ENCODE measurements around the gene HDAC5.
"Not testable (repeated sequence)": the region's sequence is repeated elsewhere in the genome, so short reads cannot be mapped to it uniquely, and the experiment has no call there.

The HDAC5 gene

DNA sequence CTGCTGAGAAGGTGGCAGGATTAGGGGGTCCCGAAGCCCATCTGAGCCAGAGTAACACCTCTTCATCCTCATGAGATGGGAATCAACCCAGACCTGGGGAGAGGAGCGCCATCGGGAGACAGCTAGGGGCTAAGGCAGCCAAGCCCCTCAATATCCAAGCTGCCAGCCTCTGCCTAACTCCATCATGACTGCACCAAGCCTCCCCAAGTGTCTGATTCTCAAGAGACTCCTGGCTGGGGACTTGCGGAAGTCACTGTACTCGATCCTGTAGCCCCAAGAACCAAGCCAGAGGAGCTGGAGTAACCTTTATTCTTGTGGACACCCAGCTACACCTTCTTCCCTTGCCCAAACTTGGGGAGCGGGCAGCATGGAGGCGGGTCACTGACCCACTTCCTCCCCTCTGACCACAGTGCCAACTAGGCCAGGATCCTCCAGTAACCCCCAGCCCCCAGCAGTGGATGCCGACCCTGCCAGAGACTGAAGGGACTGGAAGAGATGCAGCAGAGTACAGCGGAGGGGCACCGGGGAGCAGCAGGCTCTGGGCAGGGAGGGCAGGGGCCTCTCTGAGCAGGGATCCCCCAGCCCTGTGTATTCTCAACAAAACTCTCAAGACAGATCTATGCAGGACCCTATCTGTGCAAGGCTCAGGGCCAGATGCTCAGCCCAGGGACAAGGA, 13.3 kb downstream of the HDAC5 start:
- Histone ChIP-seq H3K36me3 (ENCODE audit: insufficient read depth, low read length) (no peaks in the 10 kb centered on the region; the same call in 1 of the 2 replicates), H3K9me3 (ENCODE audit: low read depth, low read length) (no peaks in the 10 kb centered on the region), H3K9ac (ENCODE audit: insufficient read length) (peak overlapping the region; percentile 57), H3K4me3 (peak overlapping the region; percentile 77), H3K27ac (no peak overlapping the region)
- TF ChIP-seq EZH2 (IDR thresholded peaks at IDR 0.05) (no peak), POLR2AphosphoS5 (IDR thresholded peaks at IDR 0.05; ENCODE audit: borderline replicate concordance, low read depth, low read length) (no peak), FOXP2 (optimal IDR thresholded peaks at IDR 0.05; ENCODE audit: control extremely low read depth, extremely low read length, insufficient read depth) (no peak)
- DNase-seq (ENCODE audit: low read depth, low spot score), result no peak

DNA sequence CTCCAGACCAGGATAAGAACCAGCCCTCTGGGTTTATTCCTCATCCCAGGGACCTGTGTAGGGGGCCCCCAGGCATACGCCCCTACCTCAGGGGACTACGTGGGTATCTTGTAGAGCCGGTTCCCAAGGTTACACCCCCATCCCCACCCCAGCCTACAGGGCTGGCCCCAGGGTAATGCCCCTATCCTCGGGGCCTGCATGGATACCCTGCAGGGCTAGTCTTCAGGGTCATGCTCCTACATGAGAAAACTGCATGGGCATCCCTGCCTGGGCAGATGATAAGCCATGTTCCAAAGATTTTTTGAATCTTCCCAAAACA, 14.2 kb downstream of the HDAC5 start:
- Histone ChIP-seq H3K27ac (no peak overlapping the region), H3K36me3 (ENCODE audit: insufficient read depth, low read length) (no peaks in the 10 kb centered on the region)
- TF ChIP-seq EZH2 (IDR thresholded peaks at IDR 0.05) (no peak), FOXP2 (optimal IDR thresholded peaks at IDR 0.05; ENCODE audit: control extremely low read depth, extremely low read length, insufficient read depth) (no peak), POLR2AphosphoS5 (IDR thresholded peaks at IDR 0.05; ENCODE audit: borderline replicate concordance, low read depth, low read length) (no peak)

DNA sequence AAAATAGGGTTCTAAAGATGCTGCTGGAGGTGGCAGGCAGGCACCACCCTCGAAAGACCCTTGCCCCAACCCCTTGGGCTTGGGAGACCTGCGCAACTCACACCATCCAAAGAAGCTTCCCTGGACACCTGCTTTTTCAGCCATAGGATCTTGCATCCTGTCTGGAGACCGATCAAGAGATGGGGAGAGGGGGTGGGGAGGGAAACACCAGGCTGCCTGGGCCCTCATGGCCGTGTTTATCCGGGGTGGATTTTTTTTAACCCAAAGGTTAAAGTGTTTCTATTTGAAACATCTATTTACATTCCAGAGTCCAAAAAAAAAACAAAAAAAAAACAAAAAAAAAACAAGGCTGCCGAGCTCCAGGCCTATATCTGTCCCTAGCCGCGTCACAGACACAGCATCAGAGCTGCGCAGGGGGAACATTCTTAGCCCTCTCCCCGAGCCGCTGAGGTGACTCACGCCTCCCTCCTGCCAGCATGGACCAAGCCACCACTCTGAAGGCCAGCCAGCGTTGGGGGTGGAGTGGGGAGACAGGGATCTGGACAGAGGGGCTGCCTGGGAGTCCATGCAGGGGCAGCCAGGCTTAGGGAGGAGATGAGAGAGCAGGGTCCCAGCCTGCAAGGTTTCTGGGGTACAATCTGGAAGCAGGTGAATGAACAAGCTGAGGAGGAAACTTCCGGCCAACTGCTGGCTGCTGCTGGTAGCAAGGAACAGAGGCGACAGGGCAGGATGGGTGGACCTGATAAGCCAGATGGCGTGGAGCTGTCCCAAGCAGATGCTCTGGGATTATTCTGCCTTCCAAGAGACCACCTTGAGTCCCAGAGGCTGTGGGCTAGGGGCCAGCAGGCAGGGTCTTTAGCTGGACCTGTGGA, 14.8 kb downstream of the HDAC5 start:
- no peak for DNase-seq (ENCODE audit: low read depth, low spot score)
- H3K4me3 ChIP-seq, result no peak overlapping the region
- no peaks in the 10 kb centered on the region for H3K36me3 ChIP-seq (ENCODE audit: insufficient read depth, low read length)
- H3K27ac ChIP-seq, result no peak overlapping the region
- H3K9me3 ChIP-seq (ENCODE audit: low read depth, low read length), result no peaks in the 10 kb centered on the region
- TF ChIP-seq POLR2AphosphoS5 (IDR thresholded peaks at IDR 0.05; ENCODE audit: borderline replicate concordance, low read depth, low read length), result no peak
- TF ChIP-seq FOXP2 (optimal IDR thresholded peaks at IDR 0.05; ENCODE audit: control extremely low read depth, extremely low read length, insufficient read depth), result no peak
- TF ChIP-seq EZH2 (IDR thresholded peaks at IDR 0.05), result no peak
- H3K9ac ChIP-seq (ENCODE audit: insufficient read length), result no peak overlapping the region

More for the DNA sequence above, 14.2 kb downstream of the HDAC5 start:
- Histone ChIP-seq H3K4me3 (no peak overlapping the region), H3K9ac (ENCODE audit: insufficient read length) (no peak overlapping the region), H3K9me3 (ENCODE audit: low read depth, low read length) (no peaks in the 10 kb centered on the region)
- no peak for DNase-seq (ENCODE audit: low read depth, low spot score)

DNA sequence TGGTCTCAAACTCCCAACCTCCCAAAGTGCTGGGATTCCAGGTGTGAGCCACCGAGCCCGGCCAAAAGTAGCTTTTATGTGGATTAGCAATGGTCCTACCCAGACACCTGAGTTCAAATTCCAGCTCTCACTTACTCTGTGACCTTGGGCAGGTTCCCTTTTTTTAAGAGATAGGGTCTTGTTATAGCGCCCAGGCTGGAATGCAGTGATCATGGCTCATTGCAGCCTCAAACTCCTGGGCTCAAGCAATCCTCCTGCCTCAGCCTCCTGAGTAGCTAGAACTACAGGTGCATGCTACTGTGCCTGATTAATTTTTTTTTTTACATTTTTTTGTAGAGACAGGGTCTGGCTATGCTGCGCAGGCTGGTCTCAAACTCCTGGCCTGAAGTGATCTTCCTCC, 16.6 kb downstream of the HDAC5 start:
- no peak overlapping the region for H3K9ac ChIP-seq (ENCODE audit: insufficient read length)
- TF ChIP-seq FOXP2 (optimal IDR thresholded peaks at IDR 0.05; ENCODE audit: control extremely low read depth, extremely low read length, insufficient read depth) (no peak), EZH2 (IDR thresholded peaks at IDR 0.05) (no peak)
- H3K36me3 ChIP-seq (ENCODE audit: insufficient read depth, low read length), result peaks cover 3% of the 10 kb centered on the region; the same call in 1 of the 2 replicates
- no peak overlapping the region for H3K27ac ChIP-seq
- DNase-seq (ENCODE audit: low read depth, low spot score), result no peak
- no peaks in the 10 kb centered on the region for H3K9me3 ChIP-seq (ENCODE audit: low read depth, low read length)
- H3K4me3 ChIP-seq, result no peak overlapping the region

DNA sequence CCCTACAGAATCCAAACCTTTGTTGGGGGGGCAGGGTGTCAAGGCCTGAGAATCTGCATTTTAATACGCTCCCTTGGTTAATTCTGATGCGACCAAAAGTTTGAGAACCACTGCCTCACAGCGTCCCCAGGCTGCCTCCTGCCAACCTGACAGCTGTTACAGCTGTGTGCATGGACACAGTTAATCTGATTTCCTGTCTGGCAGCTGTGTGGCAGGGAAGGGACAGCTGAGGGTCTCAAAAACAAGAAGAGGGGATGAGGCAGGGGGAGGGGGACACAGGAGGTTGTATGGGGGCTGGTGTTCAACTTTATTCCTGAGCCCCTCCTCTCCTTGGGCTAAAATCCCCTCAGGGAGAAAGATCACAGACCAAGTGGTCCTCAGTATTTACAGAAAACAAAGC, 17.5 kb downstream of the HDAC5 start:
- H3K9ac ChIP-seq (ENCODE audit: insufficient read length), result no peak overlapping the region
- TF ChIP-seq EZH2 (IDR thresholded peaks at IDR 0.05) (no peak), FOXP2 (optimal IDR thresholded peaks at IDR 0.05; ENCODE audit: control extremely low read depth, extremely low read length, insufficient read depth) (no peak), POLR2AphosphoS5 (IDR thresholded peaks at IDR 0.05; ENCODE audit: borderline replicate concordance, low read depth, low read length) (no peak)
- H3K4me3 ChIP-seq, result no peak overlapping the region
- no peak overlapping the region for H3K27ac ChIP-seq
- DNase-seq (ENCODE audit: low read depth, low spot score), result no peak
- no peaks in the 10 kb centered on the region for H3K9me3 ChIP-seq (ENCODE audit: low read depth, low read length)
- peaks cover 3% of the 10 kb centered on the region; the same call in 1 of the 2 replicates for H3K36me3 ChIP-seq (ENCODE audit: insufficient read depth, low read length)

DNA sequence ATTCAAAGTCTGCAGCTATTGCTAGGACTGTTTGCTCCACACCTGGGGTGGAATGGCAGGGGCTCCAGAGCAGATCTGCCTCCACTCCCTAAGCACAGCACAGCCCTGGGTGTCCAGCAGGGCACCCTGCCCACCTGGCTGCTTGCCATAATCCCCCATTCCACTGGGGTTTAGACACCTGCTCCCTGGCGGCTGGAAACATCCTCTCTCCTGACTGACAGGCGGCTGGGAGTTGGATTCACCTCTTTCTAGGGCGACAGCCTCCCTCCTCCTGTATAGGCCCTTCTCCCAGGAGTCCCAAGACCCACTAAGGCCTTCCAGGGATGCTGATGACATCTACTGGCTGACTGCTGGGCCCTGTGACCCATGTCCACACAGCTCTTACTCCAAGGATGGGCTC, 18.0 kb downstream of the HDAC5 start:
- no peak overlapping the region for H3K9ac ChIP-seq (ENCODE audit: insufficient read length)
- no peak for DNase-seq (ENCODE audit: low read depth, low spot score)
- no peak overlapping the region for H3K4me3 ChIP-seq
- TF ChIP-seq POLR2AphosphoS5 (IDR thresholded peaks at IDR 0.05; ENCODE audit: borderline replicate concordance, low read depth, low read length), result no peak
- no peak overlapping the region for H3K27ac ChIP-seq
- no peaks in the 10 kb centered on the region for H3K9me3 ChIP-seq (ENCODE audit: low read depth, low read length)
- H3K36me3 ChIP-seq (ENCODE audit: insufficient read depth, low read length), result peaks cover 3% of the 10 kb centered on the region; the same call in 1 of the 2 replicates

DNA sequence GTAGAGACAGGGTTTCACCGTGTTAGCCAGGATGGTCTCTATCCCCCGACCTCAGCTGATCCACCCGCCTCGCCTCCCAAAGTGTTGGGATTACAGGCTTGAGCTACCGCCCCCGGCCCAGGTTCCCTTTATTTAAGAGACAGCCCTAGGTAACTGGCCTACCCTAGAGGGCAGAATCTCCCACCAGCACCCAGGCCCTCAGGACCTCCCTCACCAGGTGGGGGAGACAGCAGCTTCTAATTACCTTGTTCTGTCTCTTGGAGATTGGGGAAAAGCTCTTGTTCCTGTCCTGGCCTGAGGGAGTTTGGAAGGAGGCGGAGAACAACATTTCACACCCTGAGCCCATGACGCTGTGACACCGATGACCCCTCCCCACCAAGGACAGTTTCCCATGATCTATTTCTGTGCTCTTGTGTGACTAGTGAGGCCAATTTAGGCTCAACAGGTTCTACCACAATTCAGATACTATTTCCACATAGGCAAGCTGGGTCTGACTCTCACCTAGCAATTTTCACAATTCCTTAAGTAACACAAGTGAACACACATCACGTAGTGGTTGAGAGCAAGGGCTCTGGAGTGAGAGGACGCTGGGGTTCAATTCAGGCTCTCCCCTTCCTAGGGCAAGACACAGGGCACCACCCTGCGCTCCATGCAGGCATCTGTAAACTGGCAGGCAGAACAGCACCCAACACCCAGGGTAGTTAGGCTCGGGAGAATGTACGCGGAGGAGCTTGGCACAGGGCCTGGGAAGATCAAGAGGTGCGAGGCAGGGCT, 20.4 kb downstream of the HDAC5 start:
- no peak for DNase-seq (ENCODE audit: low read depth, low spot score)
- no peak for TF ChIP-seq FOXP2 (optimal IDR thresholded peaks at IDR 0.05; ENCODE audit: control extremely low read depth, extremely low read length, insufficient read depth)
- no peak for TF ChIP-seq EZH2 (IDR thresholded peaks at IDR 0.05)
- no peak for TF ChIP-seq POLR2AphosphoS5 (IDR thresholded peaks at IDR 0.05; ENCODE audit: borderline replicate concordance, low read depth, low read length)
- H3K36me3 ChIP-seq (ENCODE audit: insufficient read depth, low read length), result peaks cover 3% of the 10 kb centered on the region; the same call in 1 of the 2 replicates
- H3K27ac ChIP-seq, result peak overlapping the region; percentile 42; the same call in 1 of the 2 replicates
- H3K4me3 ChIP-seq, result no peak overlapping the region
- H3K9ac ChIP-seq (ENCODE audit: insufficient read length), result no peak overlapping the region
- no peaks in the 10 kb centered on the region for H3K9me3 ChIP-seq (ENCODE audit: low read depth, low read length)

DNA sequence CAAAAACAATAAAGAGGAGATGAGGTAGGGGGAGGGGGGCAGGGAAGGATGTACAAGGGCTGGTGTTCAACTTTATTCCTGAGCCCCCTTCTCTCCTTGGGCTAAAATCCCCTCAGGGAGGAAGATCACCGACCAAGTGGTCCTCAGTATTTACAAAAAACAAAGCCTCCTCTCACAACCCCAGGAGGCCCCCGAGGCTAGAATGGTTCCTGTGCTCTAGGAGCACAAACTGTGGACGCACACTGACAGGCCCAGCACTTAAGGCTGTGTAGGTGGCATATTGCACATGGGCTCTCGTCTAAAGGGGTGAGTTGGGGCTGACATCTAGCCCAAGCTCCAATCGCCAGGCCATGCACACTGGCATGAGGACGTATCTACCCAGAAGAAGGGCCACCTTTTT, 21.6 kb downstream of the HDAC5 start:
- not testable (repeated sequence) for H3K9me3 ChIP-seq (ENCODE audit: low read depth, low read length); DNase-seq (ENCODE audit: low read depth, low spot score); H3K27ac ChIP-seq; H3K4me3 ChIP-seq; H3K36me3 ChIP-seq (ENCODE audit: insufficient read depth, low read length); H3K9ac ChIP-seq (ENCODE audit: insufficient read length)
